Activated naive CD8-positive, alpha-beta T cell treated with anti-CD3 and anti-CD28 coated beads, Interleukin-2, amount 10 ng/mL, durations not matched to agents 7 days and 5 days (primary cell): ENCODE measurements around the gene ADAM17. TPM values are rescaled to one million over a fixed set of nuclear protein-coding genes. Genes with fewer than 3 reads are reported as not detected.

Experiments
- ATAC-seq: fragments of 150-1000 bp; cut with Tn5 transposase; one replicate; pipeline ENCODE4 v1.10.0; 2021; ENCODE audit warnings: low read depth, moderate library complexity
- POLR2A ChIA-PET: fragments of 350-600 bp; sonication (Branson Sonifier 250); formaldehyde crosslinking; loops from one replicate; lab custom pipeline; 2021; ENCODE audit warnings: antibody characterized with exemption; lab: Charles Lee
- DNase-seq: peaks from one replicate; pipeline ENCODE4 v3.0.0; 2021
- H3K27ac Mint-ChIP-seq: one replicate; pipeline ENCODE4 v1.8.0; 2022; ENCODE audit warnings: mild to moderate bottlenecking, mixed read lengths
- H3K27me3 Mint-ChIP-seq: one replicate; pipeline ENCODE4 v1.8.0; 2022; ENCODE audit warnings: mild to moderate bottlenecking, moderate library complexity, mixed read lengths
- H3K36me3 Mint-ChIP-seq: one replicate; pipeline ENCODE4 v1.8.0; 2021; ENCODE audit warnings: mild to moderate bottlenecking, mixed read lengths
- H3K4me1 Mint-ChIP-seq: one replicate; pipeline ENCODE4 v1.8.0; 2021; ENCODE audit warnings: mixed read lengths
- H3K4me3 Mint-ChIP-seq: one replicate; pipeline ENCODE4 v1.8.0; 2022; ENCODE audit warnings: mild to moderate bottlenecking, moderate library complexity, mixed read lengths
- H3K9me3 Mint-ChIP-seq: one replicate; pipeline ENCODE4 v1.8.0; 2021; ENCODE audit warnings: mixed read lengths
- total RNA-seq, 2 experiments: library from RNA; stranded (reverse); gene quantifications; one replicate each; pipeline ENCODE4 v1.2.3, GENCODE V29; 2021

ADAM17 gene
- total RNA-seq, 2 experiments from 2014 or later, result 24.7 to 25.3 TPM

DNA sequence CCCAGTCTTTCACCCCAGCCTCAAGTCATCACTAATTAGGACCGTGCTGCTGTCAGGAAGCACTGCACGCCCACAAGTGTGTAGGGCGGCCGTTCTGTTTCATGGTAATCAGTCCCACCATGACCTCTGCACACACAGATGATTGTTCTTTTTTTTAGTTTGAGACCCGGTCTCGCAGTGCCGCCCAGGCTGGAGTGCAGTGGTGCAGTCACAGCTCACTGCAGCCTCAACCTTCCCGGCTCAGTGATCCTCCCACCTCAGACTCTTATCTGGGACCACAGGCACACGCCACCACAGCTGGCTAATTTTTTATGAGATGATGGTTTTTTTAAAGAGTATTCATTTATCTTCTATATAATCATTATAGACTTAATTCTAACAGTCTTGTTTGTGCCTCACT, 83.1 kb downstream of the ADAM17 start:
- H3K4me1 Mint-ChIP-seq, result peaks cover 21% of the 10 kb centered on the region
- no peak overlapping the region for H3K4me3 Mint-ChIP-seq
- H3K36me3 Mint-ChIP-seq, result peaks cover 28% of the 10 kb centered on the region
- ATAC-seq, result no peak
- H3K27ac Mint-ChIP-seq, result no peak overlapping the region
- H3K27me3 Mint-ChIP-seq, result no peaks in the 10 kb centered on the region
- no peaks in the 10 kb centered on the region for H3K9me3 Mint-ChIP-seq
- POLR2A ChIA-PET, result interaction anchor here (0.7 to 1.0 kb wide), 2 partner anchors 83 to 327 kb away, joined by 3 to 6 read pairs; partner anchors contain the start of gene ADAM17
- DNase-seq, result no peak

DNA sequence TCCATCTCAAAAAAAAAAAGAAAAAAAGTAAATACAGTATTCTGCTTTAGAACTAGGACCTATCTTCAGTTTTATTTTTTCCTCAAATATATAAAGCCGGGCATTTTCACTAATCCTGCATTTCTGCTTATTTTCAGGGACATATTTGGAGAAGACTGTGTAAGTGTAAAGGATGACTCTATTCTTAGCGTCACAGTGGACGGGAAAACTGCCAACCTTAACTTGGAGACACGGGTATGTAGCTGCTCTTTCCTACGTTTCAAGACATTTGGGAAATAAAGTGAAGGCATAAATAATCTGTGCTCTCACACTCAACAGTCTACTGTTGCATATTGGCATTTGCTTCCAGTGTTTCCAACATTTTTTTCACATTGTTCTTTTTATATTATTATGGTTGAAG, 84.4 kb downstream of the ADAM17 start:
- no peaks in the 10 kb centered on the region for H3K27me3 Mint-ChIP-seq
- POLR2A ChIA-PET, result no interaction called here
- peaks cover 13% of the 10 kb centered on the region for H3K4me1 Mint-ChIP-seq
- no peak overlapping the region for H3K4me3 Mint-ChIP-seq
- peaks cover 22% of the 10 kb centered on the region for H3K36me3 Mint-ChIP-seq
- DNase-seq, result no peak
- no peak overlapping the region for H3K27ac Mint-ChIP-seq
- H3K9me3 Mint-ChIP-seq, result no peaks in the 10 kb centered on the region
- ATAC-seq, result no peak

DNA sequence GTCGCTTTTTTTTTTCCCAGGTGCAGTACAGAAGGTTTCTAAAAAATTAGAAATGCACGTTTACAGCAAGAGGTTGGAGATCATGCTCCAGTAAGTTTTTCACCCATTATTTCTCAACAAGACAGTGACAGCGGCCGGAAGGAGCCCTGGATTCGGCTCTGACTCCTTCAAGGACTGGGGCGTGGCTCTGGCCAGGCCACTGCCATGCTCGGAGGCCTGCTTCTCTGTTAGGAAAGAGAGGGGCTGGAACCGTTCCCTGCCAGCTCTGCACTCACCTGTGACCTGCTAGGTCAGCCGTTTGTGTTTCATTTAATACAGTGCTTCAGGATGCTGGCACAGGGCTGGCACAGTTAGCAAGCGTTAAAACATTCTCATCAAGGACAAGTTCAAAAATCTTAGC, 87.9 kb downstream of the ADAM17 start:
- H3K27me3 Mint-ChIP-seq, result no peaks in the 10 kb centered on the region
- ATAC-seq (no peak), DNase-seq (no peak)
- H3K36me3 Mint-ChIP-seq, result peaks cover 21% of the 10 kb centered on the region
- H3K4me1 Mint-ChIP-seq, result peaks cover 6% of the 10 kb centered on the region
- H3K9me3 Mint-ChIP-seq, result no peaks in the 10 kb centered on the region
- POLR2A ChIA-PET, result no interaction called here
- no peak overlapping the region for H3K4me3 Mint-ChIP-seq
- no peak overlapping the region for H3K27ac Mint-ChIP-seq

DNA sequence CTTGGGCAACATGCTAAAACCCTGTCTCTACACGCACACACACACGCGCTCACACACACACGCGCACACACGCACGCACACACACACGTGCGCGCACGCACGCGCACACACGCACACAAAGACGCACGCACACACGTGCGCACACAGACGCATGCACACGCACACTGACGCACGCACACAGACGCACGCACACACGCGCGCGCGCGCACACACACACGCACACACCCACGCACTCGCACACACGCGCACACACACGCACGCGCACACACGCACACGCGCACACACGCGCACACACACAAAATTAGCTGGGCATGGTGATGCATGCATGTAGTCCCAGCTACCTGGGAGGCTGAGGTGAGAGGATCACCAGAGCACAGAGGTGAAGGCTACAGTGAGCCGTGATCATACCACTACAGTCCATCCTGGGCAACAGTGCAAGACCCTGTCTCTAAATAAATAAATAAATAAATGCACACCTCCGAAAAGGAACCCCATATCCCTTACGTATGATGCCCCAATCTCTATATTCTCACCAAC, 89.4 kb downstream of the ADAM17 start:
- Mint-ChIP-seq H3K27ac (no peak overlapping the region), H3K9me3 (no peaks in the 10 kb centered on the region), H3K27me3 (no peaks in the 10 kb centered on the region), H3K4me3 (no peak overlapping the region), H3K36me3 (peaks cover 17% of the 10 kb centered on the region), H3K4me1 (peaks cover 6% of the 10 kb centered on the region)
- DNase-seq (no peak), ATAC-seq (no peak)
- POLR2A ChIA-PET, result no interaction called here

DNA sequence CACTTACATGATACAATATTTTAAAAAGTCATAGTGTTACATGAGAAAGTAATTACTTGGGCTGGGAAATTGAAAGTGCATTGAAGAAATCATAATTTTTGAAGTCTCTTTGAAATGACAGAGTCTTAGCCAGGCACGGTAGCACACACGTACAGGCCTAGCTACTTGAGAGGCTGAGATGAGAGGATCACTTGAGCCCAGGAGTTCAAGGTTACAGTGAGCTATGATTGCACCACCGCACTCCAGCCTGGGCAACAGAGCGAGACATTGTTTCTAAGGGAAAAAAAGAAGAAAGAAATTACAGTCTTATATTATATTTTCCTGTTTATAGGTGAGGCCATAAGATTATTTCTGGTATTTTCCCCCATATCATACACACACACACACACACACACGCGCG, 90.5 kb downstream of the ADAM17 start:
- no peaks in the 10 kb centered on the region for H3K9me3 Mint-ChIP-seq
- H3K4me3 Mint-ChIP-seq, result no peak overlapping the region
- POLR2A ChIA-PET, result no interaction called here
- H3K27me3 Mint-ChIP-seq, result no peaks in the 10 kb centered on the region
- no peak for ATAC-seq
- peaks cover 6% of the 10 kb centered on the region for H3K4me1 Mint-ChIP-seq
- H3K36me3 Mint-ChIP-seq, result peaks cover 17% of the 10 kb centered on the region
- no peak overlapping the region for H3K27ac Mint-ChIP-seq
- no peak for DNase-seq

DNA sequence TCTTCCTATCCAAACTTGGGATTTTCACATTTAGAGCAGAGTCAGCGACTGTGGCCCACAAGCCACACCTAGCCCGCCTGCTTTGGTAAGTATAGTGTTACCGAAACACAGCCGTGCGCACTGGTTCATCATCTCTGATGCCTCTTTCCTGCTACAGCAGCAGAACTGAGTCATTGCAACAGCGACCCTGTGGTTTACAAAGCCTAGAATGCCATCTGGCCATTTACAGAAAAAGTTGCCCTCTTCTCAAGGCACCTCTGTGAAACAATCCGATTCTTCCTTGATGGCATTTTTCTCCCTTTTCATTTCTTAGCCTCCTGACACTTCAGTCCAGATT, 92.0 kb downstream of the ADAM17 start:
- ATAC-seq, result no peak

DNA sequence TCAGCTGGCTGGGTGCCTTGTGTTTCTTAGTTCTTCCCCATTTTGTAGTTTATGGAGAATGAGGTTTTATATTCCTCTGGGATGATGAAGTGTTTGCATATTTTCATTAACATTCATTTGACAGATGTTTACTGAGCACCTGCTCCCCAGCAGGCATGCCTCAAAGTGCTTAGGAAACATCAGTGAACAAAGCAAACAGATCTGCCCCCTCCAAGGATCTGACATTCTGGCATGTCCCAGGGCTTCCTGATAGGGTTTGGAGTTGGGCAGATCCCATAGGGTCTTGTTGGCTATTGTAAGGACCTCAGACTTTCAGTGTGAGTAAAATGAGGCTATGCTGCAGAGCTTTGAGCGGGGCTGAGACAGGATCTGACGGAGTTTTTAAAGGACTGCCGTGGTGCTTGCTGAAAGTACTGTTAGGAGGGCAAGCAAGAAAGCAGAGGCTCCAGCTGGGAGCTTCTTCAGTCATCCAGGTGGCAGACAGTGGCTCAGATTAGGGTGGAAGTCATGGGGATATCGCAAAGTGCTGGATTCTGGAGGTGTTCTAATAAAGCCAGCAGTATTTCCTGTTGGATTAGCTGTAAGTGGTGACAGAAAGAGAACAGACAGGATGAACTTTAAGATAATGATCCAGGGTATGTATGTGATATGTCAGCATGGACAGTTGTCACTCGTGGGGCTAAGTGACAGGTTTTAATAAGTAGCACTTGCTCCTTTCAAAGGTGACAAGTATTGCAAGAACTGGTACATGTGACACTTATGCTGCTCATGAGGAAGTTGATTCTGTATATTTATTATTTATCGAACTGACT, 92.5 kb downstream of the ADAM17 start:
- peaks cover 14% of the 10 kb centered on the region for H3K36me3 Mint-ChIP-seq
- H3K27ac Mint-ChIP-seq, result no peak overlapping the region
- no peak overlapping the region for H3K4me3 Mint-ChIP-seq
- no peak for ATAC-seq
- no peaks in the 10 kb centered on the region for H3K9me3 Mint-ChIP-seq
- H3K4me1 Mint-ChIP-seq, result peaks cover 6% of the 10 kb centered on the region
- POLR2A ChIA-PET, result no interaction called here
- DNase-seq, result no peak
- no peaks in the 10 kb centered on the region for H3K27me3 Mint-ChIP-seq

More for the DNA sequence above, 92.0 kb downstream of the ADAM17 start:
- POLR2A ChIA-PET, result no interaction called here
- no peak overlapping the region for H3K27ac Mint-ChIP-seq
- H3K27me3 Mint-ChIP-seq, result no peaks in the 10 kb centered on the region
- peaks cover 14% of the 10 kb centered on the region for H3K36me3 Mint-ChIP-seq
- H3K4me1 Mint-ChIP-seq, result peaks cover 6% of the 10 kb centered on the region
- H3K4me3 Mint-ChIP-seq, result no peak overlapping the region
- no peak for DNase-seq
- no peaks in the 10 kb centered on the region for H3K9me3 Mint-ChIP-seq

DNA sequence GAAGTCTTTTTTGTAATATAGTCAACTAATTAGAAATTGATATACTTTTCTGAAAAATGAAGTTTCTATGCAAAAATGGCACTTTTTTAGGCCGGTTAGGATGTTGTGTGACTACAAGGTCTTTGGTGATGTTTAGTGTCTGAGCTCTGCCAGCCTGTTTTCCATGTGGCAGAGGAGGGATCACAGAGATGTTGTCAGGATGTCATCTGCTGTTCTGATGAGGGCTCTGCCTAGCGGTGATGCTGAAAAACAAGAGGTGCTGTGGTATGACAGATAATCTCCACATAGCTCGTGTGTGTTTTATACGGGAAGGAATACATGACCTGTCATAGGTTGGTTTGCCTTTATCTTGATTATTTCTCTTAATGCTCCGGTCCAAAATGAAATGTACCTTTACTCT, 93.3 kb downstream of the ADAM17 start:
- Mint-ChIP-seq H3K27me3 (no peaks in the 10 kb centered on the region), H3K36me3 (peaks cover 14% of the 10 kb centered on the region), H3K9me3 (no peaks in the 10 kb centered on the region), H3K4me1 (peaks cover 6% of the 10 kb centered on the region), H3K4me3 (no peak overlapping the region), H3K27ac (no peak overlapping the region)
- POLR2A ChIA-PET, result interaction anchor here (0.7 kb wide), 1 partner anchor 21 kb away, joined by 3 read pairs; no protein-coding TSS in a partner anchor
- ATAC-seq, result no peak
- no peak for DNase-seq

DNA sequence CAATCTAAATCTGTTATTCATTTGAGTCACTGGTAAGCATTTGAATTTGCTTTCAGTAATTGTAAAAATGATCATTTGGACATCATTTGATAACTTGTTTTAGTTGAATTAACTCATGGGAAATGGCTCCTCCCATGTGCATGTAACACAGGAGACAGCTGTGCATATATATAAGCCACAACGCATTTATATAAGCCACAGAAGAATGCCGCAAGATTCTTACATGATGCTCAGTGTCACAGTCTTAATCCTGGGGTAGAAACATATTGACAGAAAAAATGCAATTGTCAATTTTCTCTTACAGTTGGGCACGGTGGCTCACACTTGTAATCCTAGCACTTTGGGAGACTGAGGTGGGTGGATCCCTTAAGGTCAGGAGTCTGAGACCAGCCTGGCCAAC, 94.6 kb downstream of the ADAM17 start:
- peaks cover 11% of the 10 kb centered on the region for H3K36me3 Mint-ChIP-seq
- POLR2A ChIA-PET, result interaction anchor here (0.7 kb wide), 1 partner anchor 229 kb away, joined by 5 read pairs; no protein-coding TSS in a partner anchor
- no peak for ATAC-seq

DNA sequence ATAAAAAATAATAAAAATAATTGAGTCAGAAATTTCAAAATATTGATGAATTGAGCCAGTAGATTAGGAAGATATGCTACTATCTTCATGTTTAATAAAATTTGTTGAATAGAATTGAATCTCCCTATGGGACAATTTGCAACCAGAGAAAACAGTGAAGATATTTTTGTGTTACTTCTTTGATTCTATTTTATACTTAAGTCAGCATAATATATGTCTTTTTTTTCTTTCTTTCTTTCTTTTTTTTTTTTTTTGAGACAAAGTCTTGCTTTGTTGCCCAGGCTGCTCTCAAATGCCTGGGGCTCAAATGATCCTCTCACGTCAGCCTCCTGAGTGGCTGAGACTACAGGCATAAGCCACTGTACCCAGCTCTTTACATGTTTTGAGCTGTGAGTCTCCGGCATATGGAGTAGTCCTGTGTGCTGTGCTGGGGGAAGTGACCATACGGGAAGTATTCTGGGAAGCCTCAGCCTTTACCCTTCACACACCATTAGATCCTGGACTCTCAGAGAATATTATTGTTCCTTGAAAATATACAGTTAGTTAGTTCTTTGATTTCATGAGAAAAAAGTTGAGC, 95.1 kb downstream of the ADAM17 start:
- H3K27ac Mint-ChIP-seq, result no peak overlapping the region
- H3K4me3 Mint-ChIP-seq, result no peak overlapping the region
- POLR2A ChIA-PET, result interaction anchor here (0.7 kb wide), 1 partner anchor 23 kb away, joined by 3 read pairs; no protein-coding TSS in a partner anchor
- H3K27me3 Mint-ChIP-seq, result no peaks in the 10 kb centered on the region
- H3K4me1 Mint-ChIP-seq, result peaks cover 4% of the 10 kb centered on the region
- DNase-seq (no peak), ATAC-seq (no peak)
- H3K36me3 Mint-ChIP-seq, result peaks cover 6% of the 10 kb centered on the region
- no peaks in the 10 kb centered on the region for H3K9me3 Mint-ChIP-seq

More for the DNA sequence above, 94.6 kb downstream of the ADAM17 start:
- H3K27me3 Mint-ChIP-seq, result no peaks in the 10 kb centered on the region
- no peak overlapping the region for H3K27ac Mint-ChIP-seq
- H3K9me3 Mint-ChIP-seq, result no peaks in the 10 kb centered on the region
- H3K4me1 Mint-ChIP-seq, result peaks cover 4% of the 10 kb centered on the region
- no peak for DNase-seq
- no peak overlapping the region for H3K4me3 Mint-ChIP-seq

DNA sequence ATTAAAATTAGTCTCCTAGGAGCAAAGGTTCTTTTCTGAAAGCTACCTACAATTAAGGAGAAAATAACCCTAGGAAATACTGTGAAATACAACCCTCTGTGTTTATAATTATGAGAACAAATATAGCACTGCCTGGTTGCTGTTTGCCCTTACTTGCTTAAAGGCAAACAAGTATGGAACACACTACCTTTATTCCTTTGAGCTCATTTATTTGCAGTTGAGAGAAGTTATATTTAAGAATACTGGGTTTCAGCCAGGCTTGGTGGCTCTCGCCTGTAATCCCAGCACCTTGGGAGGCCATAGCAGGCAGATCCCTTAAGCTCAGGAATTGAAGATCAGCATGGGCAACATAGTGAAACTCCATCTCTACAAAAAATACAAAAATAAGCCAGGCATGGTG, 104.4 kb downstream of the ADAM17 start:
- POLR2A ChIA-PET, result no interaction called here
- Mint-ChIP-seq H3K4me3 (no peak overlapping the region), H3K9me3 (no peaks in the 10 kb centered on the region), H3K27ac (no peak overlapping the region), H3K27me3 (no peaks in the 10 kb centered on the region), H3K4me1 (no peaks in the 10 kb centered on the region), H3K36me3 (peaks cover 14% of the 10 kb centered on the region)
- DNase-seq, result no peak
- ATAC-seq, result no peak

DNA sequence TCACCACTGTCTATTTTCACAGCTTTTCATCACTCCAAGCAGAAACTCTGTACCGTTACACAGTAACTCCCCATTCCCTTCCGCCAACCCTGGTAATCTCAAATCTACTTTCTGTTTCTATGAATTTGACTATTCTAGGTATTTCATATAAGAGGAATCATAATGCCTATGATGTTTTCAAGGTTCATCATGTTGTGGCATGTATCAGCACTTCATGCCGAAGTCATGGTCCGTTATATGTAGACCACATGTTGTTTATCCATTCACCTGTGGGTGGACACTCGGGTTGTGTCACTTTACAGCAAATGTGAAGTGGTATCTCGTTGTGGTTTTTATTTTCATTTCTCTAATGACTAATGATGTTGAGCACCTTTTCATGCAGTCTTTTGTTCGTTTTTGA, 110.5 kb downstream of the ADAM17 start:
- Mint-ChIP-seq H3K36me3 (peaks cover 24% of the 10 kb centered on the region), H3K4me1 (peaks cover 1% of the 10 kb centered on the region), H3K27me3 (no peaks in the 10 kb centered on the region), H3K9me3 (no peaks in the 10 kb centered on the region), H3K27ac (no peak overlapping the region), H3K4me3 (no peak overlapping the region)
- POLR2A ChIA-PET, result no interaction called here
- DNase-seq, result no peak
- no peak for ATAC-seq

DNA sequence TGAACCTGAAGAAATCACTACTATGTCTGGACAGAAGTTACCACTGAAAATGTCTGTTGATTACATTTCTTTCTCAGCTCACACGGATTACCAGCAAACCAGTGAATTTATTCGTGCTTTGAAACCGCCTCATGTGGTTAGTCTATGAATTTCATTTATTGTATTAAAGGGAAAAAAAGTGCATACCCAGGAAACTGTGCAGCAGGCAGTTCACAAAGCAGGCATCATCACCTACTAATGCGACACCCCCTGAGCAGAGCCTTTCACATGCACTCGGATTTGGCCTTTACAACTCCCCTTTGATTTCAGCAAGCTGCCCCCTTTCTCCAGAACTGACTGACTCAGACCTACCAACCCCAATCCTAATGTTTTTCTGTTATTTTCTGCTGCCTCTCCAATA, 112.1 kb downstream of the ADAM17 start:
- Mint-ChIP-seq H3K4me3 (no peak overlapping the region), H3K9me3 (no peaks in the 10 kb centered on the region), H3K4me1 (peaks cover 1% of the 10 kb centered on the region), H3K36me3 (peaks cover 23% of the 10 kb centered on the region), H3K27me3 (no peaks in the 10 kb centered on the region), H3K27ac (no peak overlapping the region)
- ATAC-seq (no peak), DNase-seq (no peak)
- POLR2A ChIA-PET, result no interaction called here

DNA sequence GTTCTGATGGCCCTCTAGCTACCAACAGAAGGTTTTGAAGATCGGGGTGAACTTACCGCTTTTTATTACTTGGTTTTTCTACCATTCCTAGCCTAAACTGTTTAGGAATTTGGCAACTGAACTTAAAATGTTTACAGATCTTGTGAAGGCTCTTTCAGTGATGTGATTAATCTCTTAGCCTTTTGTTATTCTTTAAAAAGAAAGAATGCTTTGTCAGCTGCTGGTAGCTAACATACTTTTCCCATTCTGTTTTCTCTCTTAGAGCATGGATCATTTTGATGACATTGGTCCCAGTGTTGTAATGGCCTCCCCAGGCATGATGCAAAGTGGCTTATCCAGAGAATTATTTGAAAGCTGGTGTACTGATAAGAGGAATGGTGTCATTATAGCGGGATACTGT, 114.1 kb downstream of the ADAM17 start:
- Mint-ChIP-seq H3K36me3 (peaks cover 21% of the 10 kb centered on the region), H3K27ac (no peak overlapping the region)
- POLR2A ChIA-PET, result no interaction called here

More for the DNA sequence above, 114.1 kb downstream of the ADAM17 start:
- Mint-ChIP-seq H3K4me1 (peaks cover 1% of the 10 kb centered on the region), H3K27me3 (no peaks in the 10 kb centered on the region), H3K4me3 (no peak overlapping the region), H3K9me3 (no peaks in the 10 kb centered on the region)
- no peak for ATAC-seq
- no peak for DNase-seq
